Karpas-422 (cell line): ENCODE results near the gene FAM135A. TPM values are rescaled to one million over a fixed set of nuclear protein-coding genes. Genes with fewer than 3 reads are reported as not detected.

Experiments
- DNase-seq: peaks from one replicate; pipeline ENCODE4 v3.0.0-alpha.2; 2015
- H2AFZ ChIP-seq: fragments of 200-600 bp; sonication (generic); 2 replicates; pipeline ENCODE4 v1.6.1; 2014; ENCODE audit warnings: antibody characterized with exemption, low read length, mixed read lengths
- H3K27ac ChIP-seq: fragments of 200-600 bp; sonication (generic); 2 replicates; pipeline ENCODE4 v1.5.1; 2014; ENCODE audit warnings: mild to moderate bottlenecking, low read length, moderate library complexity
- H3K27me3 ChIP-seq: fragments of 200-600 bp; sonication (generic); 2 replicates; pipeline ENCODE4 v1.6.1; 2014; ENCODE audit warnings: low read length, mixed read lengths
- H3K36me3 ChIP-seq: fragments of 200-600 bp; sonication (generic); 2 replicates; pipeline ENCODE4 v1.6.1; 2014; ENCODE audit warnings: low read length, mixed read lengths; ENCODE audit not compliant: insufficient read depth
- H3K4me1 ChIP-seq: fragments of 200-600 bp; sonication (generic); 2 replicates; pipeline ENCODE4 v1.6.1; 2014; ENCODE audit warnings: mild to moderate bottlenecking, low read length, mixed read lengths
- H3K4me2 ChIP-seq: fragments of 200-600 bp; sonication (generic); 2 replicates; pipeline ENCODE4 v1.6.1; 2014; ENCODE audit warnings: low read length, low read depth, mild to moderate bottlenecking; ENCODE audit not compliant: poor library complexity, severe bottlenecking
- H3K4me3 ChIP-seq: fragments of 200-600 bp; sonication (generic); 2 replicates; pipeline ENCODE4 v1.5.1; 2014; ENCODE audit warnings: mild to moderate bottlenecking, antibody characterized with exemption, low read length, mixed read lengths
- H3K79me2 ChIP-seq: fragments of 200-600 bp; sonication (generic); 2 replicates; pipeline ENCODE4 v1.6.1; 2014; ENCODE audit warnings: mild to moderate bottlenecking, low read length, mixed read lengths
- H3K9ac ChIP-seq: fragments of 200-600 bp; sonication (generic); 2 replicates; pipeline ENCODE4 v1.6.0; 2014; ENCODE audit warnings: low read length
- H3K9me2 ChIP-seq: fragments of 200-600 bp; sonication (generic), shearing (Covaris generic); replicated peaks from 2 replicates; pipeline ENCODE4 v1.6.0; 2014; ENCODE audit warnings: mild to moderate bottlenecking, low read length, moderate library complexity; ENCODE audit not compliant: insufficient read depth
- H3K9me3 ChIP-seq: fragments of 300-700, 200-600 bp; sonication (generic); 2 replicates; pipeline ENCODE4 v1.6.1; 2014; ENCODE audit warnings: low read length, mixed read lengths
- H4K20me1 ChIP-seq: fragments of 200-600 bp; sonication (generic); 2 replicates; pipeline ENCODE4 v1.6.1; 2014; ENCODE audit warnings: mild to moderate bottlenecking, antibody characterized with exemption, low read length, low read depth; ENCODE audit not compliant: insufficient read depth
- total RNA-seq: library from RNA; depleted of rRNA; stranded (reverse); fragments of >200 nt; shearing (Covaris generic); gene quantifications from 2 replicates; pipeline ENCODE4 v1.2.3, GENCODE V29; 2014; ENCODE audit warnings: low replicate concordance

The FAM135A gene
- total RNA-seq, 1 experiment from 2014 or later, result 83.0 TPM

DNA sequence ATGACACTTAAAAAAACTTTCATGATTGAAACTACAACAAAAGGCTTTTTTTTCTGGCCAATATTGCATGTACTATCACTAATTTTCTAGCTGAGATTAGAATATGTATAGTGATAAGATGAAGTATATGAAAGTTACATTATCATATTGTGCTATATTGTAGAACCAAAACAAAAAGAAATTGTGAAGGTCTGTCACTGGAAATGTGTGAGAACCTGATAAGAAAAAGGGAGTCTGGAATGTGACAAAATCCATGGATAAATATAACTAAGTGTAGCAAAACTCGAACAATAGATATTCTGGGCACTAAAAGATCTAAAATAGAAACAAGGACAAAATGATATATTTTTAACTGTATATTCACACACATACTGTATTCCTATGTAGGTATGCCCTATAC is 36.7 kb upstream of the FAM135A start:
- no peaks in the 10 kb centered on the region for H3K9me3 ChIP-seq
- no peaks in the 10 kb centered on the region for H4K20me1 ChIP-seq

GRCh38 chr6:70377372-70377771 is 35.9 kb upstream of the FAM135A start:
- H3K4me3 ChIP-seq, result no peak overlapping the region
- H3K79me2 ChIP-seq, result no peaks in the 10 kb centered on the region
- no peaks in the 10 kb centered on the region for H3K9me3 ChIP-seq
- H3K9ac ChIP-seq, result no peak overlapping the region
- no peaks in the 10 kb centered on the region for H3K27me3 ChIP-seq
- no peak overlapping the region for H3K4me2 ChIP-seq
- no peak for DNase-seq
- H3K4me1 ChIP-seq, result peaks cover 4% of the 10 kb centered on the region; the same call in 1 of the 2 replicates
- no peak overlapping the region for H2AFZ ChIP-seq
- no peaks in the 10 kb centered on the region for H3K36me3 ChIP-seq
- no peak overlapping the region for H3K27ac ChIP-seq
- no peaks in the 10 kb centered on the region for H4K20me1 ChIP-seq
- H3K9me2 ChIP-seq, result no peaks in the 10 kb centered on the region

More for the DNA sequence above, 36.7 kb upstream of the FAM135A start:
- H3K27me3 ChIP-seq, result no peaks in the 10 kb centered on the region
- peaks cover 4% of the 10 kb centered on the region; the same call in 1 of the 2 replicates for H3K4me1 ChIP-seq
- H2AFZ ChIP-seq, result no peak overlapping the region
- H3K9ac ChIP-seq, result no peak overlapping the region
- no peaks in the 10 kb centered on the region for H3K36me3 ChIP-seq
- no peak overlapping the region for H3K27ac ChIP-seq
- no peaks in the 10 kb centered on the region for H3K79me2 ChIP-seq
- no peak overlapping the region for H3K4me2 ChIP-seq
- no peak for DNase-seq
- no peak overlapping the region for H3K4me3 ChIP-seq
- no peaks in the 10 kb centered on the region for H3K9me2 ChIP-seq

DNA sequence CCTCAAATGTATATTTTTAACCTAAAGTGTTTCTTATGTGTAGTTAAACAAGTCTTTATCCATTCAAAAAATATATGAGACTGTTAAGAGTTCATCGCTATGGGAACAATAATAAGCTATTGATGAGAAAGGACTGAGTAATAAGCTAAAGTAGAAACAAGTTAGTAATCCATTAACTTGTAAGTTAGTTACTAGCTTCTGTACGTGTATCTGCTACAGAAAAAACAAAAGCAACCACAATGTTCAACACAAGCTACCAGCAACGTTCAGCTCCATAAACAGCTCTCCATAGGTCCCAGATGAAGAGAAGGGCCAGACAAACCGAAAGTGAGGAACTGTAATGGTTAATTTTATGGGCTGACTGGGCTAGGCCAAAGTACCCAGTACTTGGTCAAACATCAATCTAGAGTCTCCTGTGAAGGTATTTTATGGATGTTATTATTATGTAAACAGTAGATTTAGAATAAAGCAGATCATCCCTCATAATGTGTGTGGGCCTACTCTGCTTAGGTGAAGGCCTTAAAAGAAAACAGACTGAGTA is 33.8 kb upstream of the FAM135A start:
- H4K20me1 ChIP-seq, result no peaks in the 10 kb centered on the region
- H2AFZ ChIP-seq, result no peak overlapping the region
- H3K4me1 ChIP-seq, result peaks cover 4% of the 10 kb centered on the region; the same call in 1 of the 2 replicates

GRCh38 chr6:70380252-70380651 is 33.1 kb upstream of the FAM135A start:
- Histone ChIP-seq H3K4me2 (no peak overlapping the region), H3K9me3 (no peaks in the 10 kb centered on the region), H3K36me3 (no peaks in the 10 kb centered on the region), H3K9ac (no peak overlapping the region), H3K79me2 (no peaks in the 10 kb centered on the region), H3K27me3 (no peaks in the 10 kb centered on the region), H3K4me1 (peaks cover 4% of the 10 kb centered on the region; the same call in 1 of the 2 replicates), H3K27ac (no peak overlapping the region), H2AFZ (no peak overlapping the region), H3K4me3 (no peak overlapping the region), H4K20me1 (no peaks in the 10 kb centered on the region), H3K9me2 (no peaks in the 10 kb centered on the region)
- no peak for DNase-seq

More for the DNA sequence above, 33.8 kb upstream of the FAM135A start:
- no peak for DNase-seq
- Histone ChIP-seq H3K27me3 (no peaks in the 10 kb centered on the region), H3K9me2 (no peaks in the 10 kb centered on the region), H3K9ac (no peak overlapping the region), H3K79me2 (no peaks in the 10 kb centered on the region), H3K4me3 (no peak overlapping the region), H3K36me3 (no peaks in the 10 kb centered on the region), H3K4me2 (no peak overlapping the region), H3K27ac (no peak overlapping the region), H3K9me3 (no peaks in the 10 kb centered on the region)

- no peaks in the 10 kb centered on the region for H4K20me1 ChIP-seq
- no peaks in the 10 kb centered on the region for H3K9me3 ChIP-seq
- no peak overlapping the region for H3K4me3 ChIP-seq
- H3K9me2 ChIP-seq, result no peaks in the 10 kb centered on the region
- H3K4me1 ChIP-seq, result peaks cover 4% of the 10 kb centered on the region; the same call in 1 of the 2 replicates
- H3K27me3 ChIP-seq, result no peaks in the 10 kb centered on the region
- no peaks in the 10 kb centered on the region for H3K79me2 ChIP-seq
- H3K36me3 ChIP-seq, result no peaks in the 10 kb centered on the region
- H3K27ac ChIP-seq, result no peak overlapping the region
- H3K9ac ChIP-seq, result no peak overlapping the region
- H3K4me2 ChIP-seq, result no peak overlapping the region
- DNase-seq, result no peak
- H2AFZ ChIP-seq, result no peak overlapping the region
Observed at GRCh38 chr6:70380771-70381416, 32.4 kb upstream of the FAM135A start.

DNA sequence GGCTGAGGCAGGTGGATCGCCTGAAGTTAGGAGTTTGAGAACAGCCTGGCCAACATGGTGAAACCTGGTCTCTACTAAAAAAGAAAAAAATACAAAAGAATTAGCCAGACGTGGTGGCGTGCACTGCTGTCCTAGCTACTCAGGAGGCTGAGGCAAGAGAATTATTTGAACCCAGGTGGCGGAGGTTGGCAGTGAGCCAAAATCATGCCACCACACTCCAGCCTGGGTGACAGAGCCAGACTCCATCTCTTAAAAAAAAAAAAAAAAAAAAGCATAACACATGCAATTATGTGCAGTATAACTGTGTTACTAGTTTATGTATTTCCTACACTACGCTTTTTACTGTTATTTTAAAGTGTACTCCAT is 31.9 kb upstream of the FAM135A start:
- DNase-seq, result no peak
- no peaks in the 10 kb centered on the region for H3K9me3 ChIP-seq
- peaks cover 4% of the 10 kb centered on the region; the same call in 1 of the 2 replicates for H3K4me1 ChIP-seq
- H3K9ac ChIP-seq, result no peak overlapping the region
- H4K20me1 ChIP-seq, result no peaks in the 10 kb centered on the region
- H3K79me2 ChIP-seq, result no peaks in the 10 kb centered on the region
- H3K36me3 ChIP-seq, result no peaks in the 10 kb centered on the region
- no peaks in the 10 kb centered on the region for H3K9me2 ChIP-seq
- no peak overlapping the region for H3K27ac ChIP-seq
- H3K27me3 ChIP-seq, result no peaks in the 10 kb centered on the region
- H3K4me2 ChIP-seq, result no peak overlapping the region
- no peak overlapping the region for H2AFZ ChIP-seq
- no peak overlapping the region for H3K4me3 ChIP-seq

DNA sequence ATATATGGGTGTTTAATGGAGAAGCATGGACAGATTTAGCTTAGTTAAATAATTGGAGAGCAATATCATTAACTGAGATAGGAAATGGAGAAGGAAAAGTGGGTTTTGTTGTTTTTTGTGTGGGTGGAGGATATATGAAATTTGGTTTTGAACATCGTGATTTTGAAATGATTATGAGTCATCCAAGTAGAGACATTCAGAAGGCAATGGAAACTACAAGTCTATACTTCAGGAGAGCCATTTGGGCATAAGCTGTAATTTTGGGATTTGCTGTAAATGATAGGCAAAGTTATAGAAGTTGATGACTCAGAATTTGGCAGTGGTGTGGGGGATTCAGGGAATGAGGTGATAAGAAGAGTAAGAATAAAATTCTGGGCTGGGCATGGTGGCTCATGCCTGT is 27.4 kb upstream of the FAM135A start:
- Histone ChIP-seq H3K4me2 (no peak overlapping the region), H3K36me3 (no peaks in the 10 kb centered on the region), H3K27ac (no peak overlapping the region), H3K9ac (no peak overlapping the region), H3K4me1 (no peaks in the 10 kb centered on the region), H2AFZ (no peak overlapping the region), H3K9me3 (no peaks in the 10 kb centered on the region), H3K79me2 (no peaks in the 10 kb centered on the region), H4K20me1 (no peaks in the 10 kb centered on the region), H3K9me2 (no peaks in the 10 kb centered on the region), H3K4me3 (no peak overlapping the region), H3K27me3 (no peaks in the 10 kb centered on the region)
- no peak for DNase-seq

- no peak overlapping the region for H3K4me3 ChIP-seq
- no peaks in the 10 kb centered on the region for H4K20me1 ChIP-seq
- H3K27ac ChIP-seq, result no peak overlapping the region
- H3K9me2 ChIP-seq, result no peaks in the 10 kb centered on the region
- H3K9ac ChIP-seq, result no peak overlapping the region
- no peaks in the 10 kb centered on the region for H3K36me3 ChIP-seq
- no peaks in the 10 kb centered on the region for H3K79me2 ChIP-seq
- H3K27me3 ChIP-seq, result no peaks in the 10 kb centered on the region
- no peaks in the 10 kb centered on the region for H3K9me3 ChIP-seq
- no peak overlapping the region for H3K4me2 ChIP-seq
- H2AFZ ChIP-seq, result no peak overlapping the region
- no peak for DNase-seq
- H3K4me1 ChIP-seq, result no peaks in the 10 kb centered on the region
Observed at GRCh38 chr6:70388814-70389213, 24.5 kb upstream of the FAM135A start.
